HG03135 (cell line): ENCODE measurements around the gene ENTPD6.
"Not testable (repeated sequence)": the region's sequence is repeated elsewhere in the genome, so short reads cannot be mapped to it uniquely, and the experiment has no call there.

ENCODE experiments used
- ATAC-seq: cut with Tn5 transposase; IDR thresholded peaks from one replicate; pipeline ENCODE4 v1.9.1; 2021; ENCODE audit warnings: mild to moderate bottlenecking, moderate library complexity; ENCODE audit not compliant: unreplicated experiment

The ENTPD6 gene

DNA sequence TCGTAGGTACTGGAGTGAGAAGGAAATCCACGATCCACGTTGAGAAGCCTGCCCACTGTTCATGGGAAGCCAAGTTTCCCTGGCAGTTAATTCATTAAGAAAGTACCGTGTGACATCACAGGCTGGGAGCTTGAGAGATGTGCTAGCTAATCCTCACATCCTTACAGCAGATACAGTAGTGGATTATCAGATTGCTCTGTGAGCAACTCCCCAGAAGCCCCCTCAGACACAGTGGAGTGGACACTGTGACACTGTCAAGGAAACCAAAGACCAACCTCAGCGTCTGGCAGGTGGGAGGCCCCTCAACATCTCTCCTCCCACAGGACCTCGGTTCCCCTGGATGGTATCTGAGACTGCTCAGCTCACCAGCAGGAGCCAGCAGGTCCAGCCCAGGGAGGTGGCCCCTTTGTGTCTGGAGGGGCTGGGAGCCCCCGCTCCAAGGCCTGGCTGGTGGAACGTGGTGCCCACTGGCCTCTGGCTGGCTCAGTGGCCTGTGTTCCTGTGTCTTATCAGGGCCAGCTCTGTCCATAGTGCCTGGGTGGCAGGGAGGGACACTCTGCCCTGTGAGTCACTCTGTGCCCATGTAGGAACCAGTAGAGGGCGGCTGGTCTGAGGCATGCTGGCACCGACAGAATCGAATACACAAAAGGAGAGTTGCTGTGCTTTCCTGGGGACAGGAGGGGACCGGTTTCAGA is 59.6 kb downstream of the ENTPD6 start:
- no peak for ATAC-seq

DNA sequence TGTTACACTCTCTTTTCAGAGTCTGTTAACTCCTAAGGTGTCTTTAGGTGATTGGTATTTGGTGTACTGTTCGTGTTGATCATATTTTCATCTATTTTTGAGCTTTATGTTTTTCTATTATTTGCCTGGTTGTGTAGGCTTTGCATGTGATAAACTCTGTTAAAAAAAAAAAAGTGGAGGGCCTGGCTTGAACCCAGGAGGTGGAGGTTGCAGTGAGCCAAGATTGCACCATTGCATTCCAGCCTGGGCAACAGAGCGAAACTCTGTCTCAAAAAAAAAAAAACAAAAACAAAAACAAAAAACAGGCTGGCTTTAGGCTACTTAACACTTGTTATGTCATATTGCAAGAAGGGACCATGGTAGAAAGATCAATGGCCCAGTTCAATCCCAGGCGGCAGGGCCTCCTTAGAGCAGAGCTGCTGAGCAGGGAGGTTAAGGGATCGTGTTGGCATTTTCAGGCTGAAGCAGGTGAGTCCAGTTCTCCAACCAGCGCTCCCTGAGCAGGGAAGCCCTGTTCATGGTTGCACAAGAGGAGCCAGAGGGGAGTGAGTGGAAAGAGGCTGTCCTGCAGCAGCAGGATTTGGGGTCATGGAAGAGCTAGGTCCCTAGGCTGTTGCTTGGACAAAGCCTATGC is 60.8 kb downstream of the ENTPD6 start:
- no peak for ATAC-seq

DNA sequence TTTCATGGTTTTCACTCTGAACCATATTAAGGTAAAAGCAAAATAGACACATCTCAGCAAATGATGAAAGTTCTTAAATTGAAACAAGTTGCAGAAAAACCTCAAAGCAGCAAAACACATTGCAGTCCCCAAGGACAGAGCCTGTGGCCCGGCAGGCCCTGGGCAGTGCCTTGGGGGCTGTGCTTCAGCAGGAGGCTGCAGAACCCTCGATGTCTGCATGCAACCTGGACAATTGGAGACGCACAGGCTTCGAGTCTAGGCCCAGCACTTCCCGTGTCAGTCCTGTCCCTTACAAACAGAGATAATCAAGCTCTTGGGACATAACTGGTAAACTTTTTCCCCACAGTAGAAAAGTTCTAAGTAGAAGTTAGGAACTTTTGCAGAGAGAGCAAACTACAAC is 61.6 kb downstream of the ENTPD6 start:
- ATAC-seq, result no peak

DNA sequence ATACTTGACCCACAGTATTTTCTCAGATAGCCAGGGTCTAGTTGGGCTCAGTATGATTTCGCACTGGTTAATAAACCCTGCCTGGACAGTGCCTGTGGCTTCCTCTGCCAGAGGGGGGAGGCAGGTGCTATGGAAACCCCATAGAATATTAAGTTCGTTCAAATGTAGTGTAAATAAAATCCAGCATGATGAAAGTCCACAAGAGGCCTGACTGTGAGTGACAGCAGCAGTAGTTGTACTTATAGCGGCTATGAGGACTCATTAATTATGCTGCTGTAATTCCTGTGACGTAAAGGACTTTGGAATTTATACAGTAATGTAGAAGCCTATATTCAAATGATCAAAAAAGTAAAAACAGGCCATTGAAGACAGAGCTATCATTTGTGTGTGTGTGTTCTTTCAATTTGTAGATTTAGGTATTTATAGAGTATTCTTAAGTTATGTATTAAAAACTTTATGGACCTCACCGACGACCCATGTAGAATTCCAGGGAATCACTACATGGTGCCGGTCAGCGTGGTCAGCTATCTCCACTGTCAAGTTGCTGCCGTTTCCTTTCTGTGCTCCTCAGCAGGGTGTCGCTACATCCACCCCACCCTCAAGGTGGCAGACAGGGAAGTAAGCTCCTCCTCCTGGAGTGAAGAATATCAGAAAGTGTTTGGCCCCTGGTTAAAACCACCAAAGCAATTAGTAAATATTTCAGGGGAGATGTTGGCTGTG is 62.4 kb downstream of the ENTPD6 start:
- no peak for ATAC-seq

DNA sequence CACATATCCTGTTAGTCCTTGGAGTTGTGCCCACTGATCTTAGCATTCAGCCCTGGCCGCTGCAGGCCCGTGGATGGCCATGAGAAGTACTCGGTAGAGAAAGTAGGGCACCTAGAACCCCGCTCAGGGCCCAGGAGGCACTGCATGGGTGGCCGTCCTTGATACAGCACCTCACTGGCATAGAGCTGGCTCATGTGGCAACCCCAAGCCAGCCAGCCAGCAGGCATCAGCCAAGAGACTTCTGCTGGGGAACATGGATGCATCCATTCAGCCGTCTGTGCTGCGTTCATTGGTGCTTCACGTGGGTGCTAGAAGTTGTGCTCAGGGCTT is 62.9 kb downstream of the ENTPD6 start:
- ATAC-seq, result no peak

DNA sequence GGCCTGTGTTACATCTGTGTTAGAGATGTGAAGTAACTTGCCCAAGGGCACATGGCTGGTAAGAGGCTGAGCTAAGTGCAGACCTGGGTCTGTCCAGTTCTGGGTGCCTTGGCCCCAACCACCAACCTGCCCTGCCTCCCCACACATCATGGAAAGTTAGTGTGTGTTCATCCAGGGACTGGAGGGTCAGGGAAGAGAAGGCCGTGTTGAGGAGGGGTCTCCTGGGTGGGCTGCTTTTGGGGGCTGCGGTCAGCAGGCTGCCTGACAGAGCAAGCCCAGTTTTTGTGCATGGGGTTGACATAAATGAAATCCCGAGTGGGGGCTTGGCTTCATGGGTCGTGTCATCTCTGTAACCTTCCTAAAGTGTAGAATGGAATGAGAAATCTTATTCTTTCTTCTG is 63.3 kb downstream of the ENTPD6 start:
- ATAC-seq, result no peak

DNA sequence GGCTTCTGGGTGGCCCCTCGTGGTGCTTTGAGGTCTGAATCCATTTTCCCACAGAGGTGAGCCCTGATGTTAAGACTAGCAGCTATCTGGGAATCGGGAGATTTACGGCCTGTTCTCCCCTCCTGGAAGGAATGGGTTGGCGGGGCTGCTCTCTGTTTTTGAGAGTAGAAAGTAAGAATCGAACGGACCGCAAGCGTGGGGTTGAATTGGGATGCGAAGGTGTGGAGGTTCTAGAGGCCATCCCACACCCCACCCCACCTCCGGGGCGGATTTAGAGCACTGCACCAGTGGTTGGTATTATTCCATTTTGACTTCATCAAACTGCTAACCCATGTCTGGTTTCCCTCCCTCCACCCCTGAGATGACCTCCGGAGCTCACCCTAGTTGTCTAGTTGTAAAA is 63.8 kb downstream of the ENTPD6 start:
- ATAC-seq, result no peak

DNA sequence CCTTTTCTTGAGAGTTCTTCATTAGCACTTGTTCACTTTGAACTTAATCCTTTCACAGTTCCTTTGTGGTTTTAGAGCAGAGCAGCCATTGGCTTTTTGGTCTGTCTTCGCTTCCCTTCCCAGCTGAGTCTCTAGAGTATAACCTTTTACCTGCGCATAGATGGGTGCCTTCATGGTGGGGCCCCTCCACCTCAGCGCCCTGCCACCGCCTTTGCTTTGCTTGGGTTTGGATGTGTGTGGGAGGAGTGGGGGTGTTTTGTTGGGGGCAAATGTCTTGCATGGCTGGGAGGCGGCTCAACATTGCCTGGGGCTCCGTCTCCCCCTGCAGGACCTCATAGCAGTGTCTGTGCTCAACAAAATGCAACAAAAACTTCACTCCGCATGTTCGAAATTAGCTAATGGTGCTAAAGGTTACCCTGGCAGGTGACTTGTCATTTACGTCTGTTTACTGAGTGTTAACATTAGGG is 64.3 kb downstream of the ENTPD6 start:
- ATAC-seq, result no peak

DNA sequence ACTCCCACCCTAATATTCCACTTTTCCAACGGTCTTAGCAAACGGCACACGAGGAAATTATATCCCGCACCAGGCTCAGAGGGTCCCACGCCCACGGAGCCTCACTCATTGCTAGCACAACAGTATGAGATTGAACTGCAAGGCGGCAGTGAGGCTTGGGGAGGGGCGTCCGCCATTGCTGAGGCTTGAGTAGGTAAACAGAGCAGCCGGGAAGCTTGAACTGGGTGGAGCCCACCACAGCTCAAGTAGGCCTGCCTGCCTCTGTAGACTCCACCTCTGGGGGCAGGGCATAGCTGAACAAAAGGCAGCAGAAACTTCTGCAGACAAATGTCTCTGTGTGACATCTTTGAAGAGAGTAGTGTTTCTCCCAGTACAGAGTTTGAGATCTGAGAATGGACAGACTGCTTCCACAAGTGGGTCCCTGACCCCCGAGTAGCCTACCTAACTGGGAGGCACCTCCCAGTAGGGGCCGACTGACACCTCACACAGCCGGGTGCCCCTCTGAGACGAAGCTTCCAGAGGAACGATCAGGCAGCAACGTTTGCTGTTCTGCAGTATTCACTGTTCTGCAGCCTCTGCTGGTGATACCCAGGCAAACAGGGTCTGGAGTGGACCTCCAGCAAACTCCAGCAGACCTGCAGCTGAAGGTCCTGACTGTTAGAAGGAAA is 65.4 kb downstream of the ENTPD6 start:
- not testable (repeated sequence) for ATAC-seq

DNA sequence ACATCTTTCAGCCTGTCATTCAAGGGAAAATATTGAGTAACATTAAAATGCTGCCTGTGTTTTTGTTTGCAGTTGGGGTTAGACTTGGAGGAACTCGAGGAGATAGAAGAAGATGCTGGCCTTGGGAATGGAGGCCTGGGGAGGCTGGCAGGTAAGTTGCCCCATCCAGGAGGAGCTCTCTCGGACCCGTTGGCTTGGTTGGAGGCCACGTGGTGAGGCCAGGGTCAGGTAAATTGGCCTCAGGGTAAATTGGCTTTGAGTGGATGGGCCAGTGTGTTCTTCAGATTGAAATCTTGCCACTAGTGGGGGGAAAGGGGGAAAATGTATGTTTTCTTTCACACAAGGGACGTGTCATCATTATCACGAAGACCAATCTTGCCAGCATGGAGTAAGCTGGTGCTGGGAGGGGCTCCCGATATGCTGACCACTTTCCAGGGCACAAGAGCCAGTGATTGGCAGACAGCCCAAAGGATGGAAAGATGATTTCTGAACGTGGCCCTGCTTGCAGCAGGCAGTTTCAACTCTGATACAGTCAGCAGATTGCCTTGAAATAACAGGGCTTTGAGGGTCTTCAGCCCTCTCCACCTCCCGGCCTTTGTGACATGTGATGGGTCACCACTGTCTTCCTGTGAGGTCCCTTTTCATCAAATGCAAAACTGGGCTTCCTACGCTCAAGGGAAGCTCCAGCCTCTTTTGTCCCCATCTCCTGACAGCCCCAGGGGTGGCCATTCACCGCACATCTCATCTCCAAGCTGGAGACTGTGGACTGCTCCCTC is 73.7 kb downstream of the ENTPD6 start:
- no peak for ATAC-seq

DNA sequence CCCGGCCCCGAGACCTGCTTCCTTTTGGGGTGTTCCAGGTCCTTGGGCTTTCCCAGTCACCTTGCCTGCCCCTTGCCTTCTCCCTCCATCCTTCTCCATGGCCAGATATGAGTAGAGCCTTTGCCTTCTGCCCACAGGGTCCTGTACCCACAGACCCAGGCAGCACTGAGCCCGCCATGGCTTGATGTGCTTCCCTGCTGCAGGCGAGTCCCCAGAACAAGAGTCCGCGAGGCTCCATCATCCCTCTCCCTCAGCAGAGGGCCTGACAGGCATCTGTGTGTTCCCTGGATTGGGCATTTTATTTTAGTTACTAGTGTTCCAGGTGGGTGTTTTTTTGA is 74.3 kb downstream of the ENTPD6 start:
- ATAC-seq, result no peak

DNA sequence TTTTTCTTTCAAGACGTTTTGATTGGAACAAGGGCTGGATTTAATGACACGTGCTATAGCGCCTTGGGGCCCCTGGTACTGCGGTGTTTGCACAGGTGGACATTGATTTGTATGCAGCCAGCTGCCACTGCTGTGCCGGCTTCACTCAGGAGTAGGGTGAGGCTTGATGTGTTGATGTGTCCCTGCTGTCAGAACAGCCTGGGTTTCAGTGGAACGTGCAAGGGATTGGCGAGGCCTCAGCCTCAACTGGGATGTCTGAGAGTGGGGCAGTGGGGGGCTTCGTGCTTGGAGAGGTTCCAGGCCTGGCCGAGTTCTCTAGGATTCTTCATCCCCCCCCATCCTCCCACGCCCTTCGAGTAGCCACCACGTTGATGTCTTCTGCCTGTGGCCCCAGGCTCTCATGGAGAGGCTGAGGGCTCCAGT is 75.3 kb downstream of the ENTPD6 start:
- no peak for ATAC-seq

DNA sequence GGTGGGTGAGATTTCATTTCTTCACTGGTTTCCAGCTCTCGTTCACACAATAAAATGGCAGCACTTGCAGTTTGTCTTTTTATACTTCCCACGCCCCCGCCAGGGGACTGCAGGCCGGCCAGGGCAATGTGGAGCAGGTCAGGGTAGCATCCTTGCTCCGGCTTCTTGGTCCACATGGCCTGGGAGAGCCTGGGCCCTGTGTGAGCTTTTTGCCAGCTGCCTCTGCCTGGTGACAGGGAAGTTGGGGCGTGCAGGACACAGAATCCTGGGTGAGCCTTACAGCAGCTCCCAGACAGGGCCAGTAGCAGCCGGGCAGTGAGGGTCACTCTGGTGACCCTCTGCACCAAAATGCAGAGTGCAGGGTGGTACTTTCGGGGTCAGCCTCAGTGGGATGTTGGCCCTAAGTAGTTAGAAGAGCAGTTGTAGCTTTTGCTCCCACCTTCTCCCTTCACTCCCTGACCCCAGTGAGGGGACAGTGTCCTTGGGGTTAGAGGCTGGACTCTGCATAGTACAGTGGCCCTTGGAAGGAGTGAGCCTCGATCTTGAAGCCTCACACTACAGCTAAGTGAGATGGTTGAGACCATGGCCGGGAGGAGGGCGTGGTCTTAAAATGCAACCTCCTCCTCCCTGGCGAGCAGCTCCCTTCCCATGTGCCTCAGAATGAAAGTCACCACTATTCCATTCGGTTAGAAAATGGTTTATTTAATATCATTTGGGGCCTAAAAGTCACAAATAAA is 76.1 kb downstream of the ENTPD6 start:
- ATAC-seq, result no peak

DNA sequence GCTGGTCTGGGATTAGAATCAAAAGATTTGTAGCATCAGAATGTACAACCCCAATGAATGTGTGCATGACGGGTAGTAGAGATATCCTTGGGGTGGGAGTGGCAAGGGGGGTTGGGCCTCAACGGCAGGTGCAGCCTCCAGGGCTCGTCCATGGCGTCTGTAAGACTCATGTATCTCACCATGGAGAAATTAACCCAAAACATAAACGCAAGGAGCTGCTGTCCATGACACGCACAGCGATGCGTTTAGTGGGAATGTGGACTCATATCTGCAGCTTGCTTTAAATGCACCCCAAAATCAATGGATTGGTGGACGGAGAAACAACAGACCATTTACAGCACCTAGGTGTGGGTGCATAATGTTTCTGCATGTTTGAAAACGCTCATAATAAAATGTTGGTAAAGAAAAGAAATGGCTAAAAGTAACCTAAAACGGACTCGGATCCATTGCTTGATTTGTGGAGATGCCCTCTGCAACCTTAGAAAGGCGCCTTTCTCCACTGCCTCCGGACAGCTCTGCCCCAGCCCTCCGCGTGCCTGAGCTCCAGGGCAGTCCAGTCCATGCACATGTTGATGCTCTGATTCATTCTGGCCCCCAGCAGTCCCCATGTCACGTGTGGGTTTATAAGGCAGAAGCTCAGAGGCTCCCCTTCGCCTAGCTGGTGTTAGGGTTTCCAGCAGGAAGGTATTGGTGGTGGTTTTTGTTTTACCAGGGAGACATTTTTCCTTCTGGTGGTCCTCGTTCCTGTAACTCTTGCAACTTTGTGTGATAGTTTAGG is 76.9 kb downstream of the ENTPD6 start:
- ATAC-seq, result no peak

DNA sequence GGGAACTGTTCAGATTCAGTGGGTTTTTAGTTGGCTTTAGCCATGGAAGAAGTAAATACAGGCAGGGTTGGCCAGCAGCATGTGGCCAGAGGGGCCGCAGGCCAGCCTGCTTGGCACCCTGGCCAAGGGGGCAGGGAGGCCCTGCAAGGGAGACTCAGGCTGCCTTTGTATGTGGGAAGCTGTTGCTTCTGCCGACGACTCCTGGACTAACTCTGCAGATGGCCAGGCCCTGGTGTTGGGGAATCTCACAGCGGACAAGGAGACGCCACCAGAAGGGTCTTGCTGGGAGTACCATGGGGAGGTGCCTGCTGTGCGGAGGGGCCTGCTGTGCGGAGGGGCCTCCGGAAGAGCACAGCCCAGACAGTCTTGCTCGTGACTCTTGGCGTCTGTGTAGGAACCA is 77.5 kb downstream of the ENTPD6 start:
- no peak for ATAC-seq

DNA sequence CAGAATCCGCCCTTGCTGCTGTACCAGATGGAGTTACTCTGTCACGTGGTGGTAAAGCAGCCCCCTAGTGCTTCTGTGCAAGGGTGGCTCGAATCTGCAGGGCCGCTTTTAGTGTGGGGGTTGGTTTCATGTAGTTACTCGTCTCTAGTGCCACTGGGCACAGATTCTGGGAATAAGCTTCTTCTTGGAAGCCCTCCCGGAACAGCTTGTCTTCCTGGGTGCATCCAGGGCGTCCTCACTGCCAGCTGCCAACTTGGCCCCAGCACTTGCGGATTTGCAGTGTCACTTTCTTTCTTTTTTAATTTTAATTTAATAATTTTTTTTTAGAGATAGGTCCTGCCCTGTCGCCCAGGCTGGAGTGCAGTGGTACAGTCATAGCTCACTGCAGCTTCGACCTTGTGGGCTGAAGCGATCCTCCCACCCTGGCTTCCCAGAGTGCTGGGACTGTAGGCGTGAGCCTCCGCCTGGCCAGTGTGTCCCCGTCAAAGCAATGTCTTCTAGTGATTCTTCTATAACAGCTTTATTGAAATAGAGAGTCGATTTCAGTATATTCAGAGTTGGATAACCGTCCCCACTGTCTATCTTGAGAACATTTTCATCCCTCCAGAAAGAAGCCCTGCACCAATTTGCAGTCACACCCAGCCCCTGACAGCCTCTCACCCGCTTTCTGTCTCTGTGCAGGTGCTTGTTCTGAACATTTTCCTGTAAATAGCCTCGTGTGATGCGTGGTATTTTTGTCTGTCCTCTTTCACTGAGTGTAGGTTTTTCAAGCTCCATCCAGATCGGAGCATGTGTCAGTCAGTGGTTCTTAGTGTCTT is 78.2 kb downstream of the ENTPD6 start:
- no peak for ATAC-seq

DNA sequence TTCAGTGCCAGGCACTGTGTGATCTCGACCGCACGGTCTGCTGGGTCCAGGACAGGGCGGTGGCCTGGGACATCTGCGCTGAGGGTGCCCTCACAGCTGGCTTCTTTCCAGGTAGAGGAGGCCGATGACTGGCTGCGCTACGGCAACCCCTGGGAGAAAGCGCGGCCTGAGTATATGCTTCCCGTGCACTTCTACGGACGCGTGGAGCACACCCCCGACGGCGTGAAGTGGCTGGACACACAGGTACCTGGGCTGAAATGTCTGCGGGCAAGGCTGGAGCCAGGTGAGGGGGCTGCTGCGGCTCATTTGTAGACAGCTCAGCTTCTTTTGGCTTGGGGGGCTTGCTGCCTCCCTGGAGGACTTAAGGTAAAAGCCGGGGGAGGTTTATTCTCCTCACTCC is 79.0 kb downstream of the ENTPD6 start:
- ATAC-seq, result no peak

DNA sequence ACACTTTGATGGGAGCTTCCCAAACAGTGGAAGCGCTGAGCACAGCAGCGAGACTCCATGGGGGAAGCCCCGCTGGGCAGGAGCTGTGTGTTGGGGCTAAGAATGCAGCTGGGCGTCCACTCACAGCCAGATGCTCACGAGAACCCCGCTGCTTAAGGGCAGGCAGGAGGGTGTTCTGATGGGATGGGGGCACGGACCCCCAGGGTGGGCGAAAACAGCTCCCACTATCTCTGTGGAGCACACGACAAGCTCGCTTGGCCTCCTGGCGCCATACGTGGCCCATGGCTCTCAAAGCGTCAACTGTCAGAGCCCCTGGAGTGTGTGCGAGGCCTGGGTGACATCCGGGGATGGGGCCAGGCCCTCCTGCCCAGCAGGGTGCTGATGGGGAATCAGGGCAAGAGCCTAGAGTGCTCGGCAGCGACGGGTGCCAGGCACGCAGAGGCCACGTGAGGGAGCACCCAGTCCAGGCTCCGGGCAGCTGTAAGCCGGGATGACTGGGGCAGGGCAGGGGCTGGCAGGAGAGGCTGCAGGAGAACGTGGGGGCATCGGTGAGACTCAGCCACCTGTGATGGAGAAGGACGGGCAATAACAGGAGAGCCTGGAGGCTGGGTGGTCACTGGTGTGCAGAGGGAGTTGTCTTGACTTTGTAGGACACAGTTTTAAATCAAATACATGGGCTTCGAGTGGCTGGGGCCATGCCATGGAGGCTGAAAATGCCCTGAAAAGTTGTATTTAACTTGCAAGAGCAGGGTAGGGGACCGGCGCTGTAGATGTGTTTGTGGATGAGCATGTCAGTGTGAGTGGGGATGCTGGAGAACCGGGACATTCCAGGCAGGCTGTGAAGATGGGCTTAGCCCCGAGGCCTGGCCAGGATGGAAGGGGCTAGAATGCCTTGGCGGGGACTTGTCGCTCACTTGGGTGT is 79.6 kb downstream of the ENTPD6 start:
- ATAC-seq, result no peak
